IMR-90 (cell line): ENCODE measurements around the gene BRD3.
A peak's percentile ranks its signal among the peaks of the same experiment; 100 is the strongest.

Source experiments
- BHLHE40 ChIP-seq: fragments of 150-350 bp; IDR thresholded peaks from 2 replicates; pipeline ENCODE4 v1.6.1; 2016; ENCODE audit warnings: mild to moderate bottlenecking, low read depth, low read length
- CEBPB ChIP-seq: IDR thresholded peaks from 2 replicates; pipeline ENCODE4 v1.6.1; 2012; ENCODE audit warnings: low read depth, low read length, improper control_type of control experiment
- CTCF ChIP-seq: conservative IDR thresholded peaks from 2 replicates; pipeline ENCODE4 v1.5.1; 2012; ENCODE audit warnings: mild to moderate bottlenecking, low read depth, low read length, improper control_type of control experiment
- FOS ChIP-seq: fragments of 150-350 bp; IDR thresholded peaks from 2 replicates; pipeline ENCODE4 v1.6.1; 2016; ENCODE audit warnings: low read depth, low read length
- MAFK ChIP-seq: IDR thresholded peaks from 2 replicates; pipeline ENCODE4 v1.6.1; 2012; ENCODE audit warnings: low read depth, low read length, improper control_type of control experiment
- MXI1 ChIP-seq: IDR thresholded peaks from 2 replicates; pipeline ENCODE4 v1.6.1; 2012; ENCODE audit warnings: low read depth, mild to moderate bottlenecking, low read length, moderate library complexity, borderline replicate concordance
- POLR2A ChIP-seq: IDR thresholded peaks from 2 replicates; pipeline ENCODE4 v1.6.1; 2012; ENCODE audit warnings: mild to moderate bottlenecking, low read depth, low read length
- RAD21 ChIP-seq: IDR thresholded peaks from 2 replicates; pipeline ENCODE4 v1.6.1; 2012; ENCODE audit warnings: low read length, improper control_type of control experiment
- RCOR1 ChIP-seq: IDR thresholded peaks from 2 replicates; pipeline ENCODE4 v1.6.1; 2012; ENCODE audit warnings: mild to moderate bottlenecking, low read length, improper control_type of control experiment; ENCODE audit not compliant: insufficient replicate concordance
- RFX5 ChIP-seq: IDR thresholded peaks from 2 replicates; pipeline ENCODE4 v1.8.0; 2012; ENCODE audit warnings: low read depth, mild to moderate bottlenecking, low read length, moderate library complexity
- SMC3 ChIP-seq: fragments of 150-350 bp; IDR thresholded peaks from 2 replicates; pipeline ENCODE4 v1.6.1; 2016; ENCODE audit warnings: low read depth, mild to moderate bottlenecking, antibody characterized with exemption, low read length, moderate library complexity

GRCh38 chr9:134099123-134099761, 31.4 kb upstream of the BRD3 start:
- TF ChIP-seq RAD21 (peak; percentile 63), CEBPB (no peak), SMC3 (peak; percentile 47), CTCF (peak; percentile 57), MXI1 (no peak), POLR2A (no peak), FOS (no peak), MAFK (no peak), BHLHE40 (no peak), RFX5 (no peak), RCOR1 (no peak)
